ENCODE measurements around the gene PRKCQ.

Gene PRKCQ

GRCh38 chr10:6395606-6396005 is 184.5 kb downstream of the PRKCQ start:
- Histone ChIP-seq H2AFZ (ENCODE audit: low read depth) (no peak overlapping the region), H3K27me3 (ENCODE audit: insufficient read depth, low read depth) (no peaks in the 10 kb centered on the region), H3K4me1 (ENCODE audit: low read depth, poor library complexity, severe bottlenecking) (no peaks in the 10 kb centered on the region), H3K27ac (no peak overlapping the region), H3K4me2 (no peak overlapping the region), H3K79me2 (ENCODE audit: insufficient read depth, low read depth) (no peaks in the 10 kb centered on the region), H3K36me3 (ENCODE audit: insufficient read depth) (no peaks in the 10 kb centered on the region), H3K9ac (no peak overlapping the region), H4K20me1 (ENCODE audit: insufficient read depth) (no peaks in the 10 kb centered on the region), H3K4me3 (IDR thresholded peaks at IDR 0.05; ENCODE audit: insufficient read depth, low read depth, low read length) (no peak overlapping the region)
- no peak for TF ChIP-seq CTCF (conservative IDR thresholded peaks at IDR 0.05; ENCODE audit: low read depth, low read length)

- no peaks in the 10 kb centered on the region for H3K79me2 ChIP-seq (ENCODE audit: insufficient read depth, low read depth)
- no peaks in the 10 kb centered on the region for H4K20me1 ChIP-seq (ENCODE audit: insufficient read depth)
- no peak for TF ChIP-seq CTCF (conservative IDR thresholded peaks at IDR 0.05; ENCODE audit: low read depth, low read length)
These were observed 186.0 kb downstream of the PRKCQ start for GRCh38 chr10:6394084-6394483.

GRCh38 chr10:6393168-6393567 is 186.9 kb downstream of the PRKCQ start:
- no peak for TF ChIP-seq CTCF (conservative IDR thresholded peaks at IDR 0.05; ENCODE audit: low read depth, low read length)
- H3K4me2 ChIP-seq = no peak overlapping the region
- no peak overlapping the region for H2AFZ ChIP-seq (ENCODE audit: low read depth)
- H3K4me1 ChIP-seq (ENCODE audit: low read depth, poor library complexity, severe bottlenecking) = no peaks in the 10 kb centered on the region
- no peaks in the 10 kb centered on the region for H4K20me1 ChIP-seq (ENCODE audit: insufficient read depth)
- no peaks in the 10 kb centered on the region for H3K79me2 ChIP-seq (ENCODE audit: insufficient read depth, low read depth)
- H3K27ac ChIP-seq = no peak overlapping the region
- no peak overlapping the region for H3K4me3 ChIP-seq (IDR thresholded peaks at IDR 0.05; ENCODE audit: insufficient read depth, low read depth, low read length)
- H3K36me3 ChIP-seq (ENCODE audit: insufficient read depth) = no peaks in the 10 kb centered on the region
- H3K9ac ChIP-seq = no peak overlapping the region
- no peaks in the 10 kb centered on the region for H3K27me3 ChIP-seq (ENCODE audit: insufficient read depth, low read depth)

More at GRCh38 chr10:6394084-6394483, 186.0 kb downstream of the PRKCQ start:
- no peaks in the 10 kb centered on the region for H3K4me1 ChIP-seq (ENCODE audit: low read depth, poor library complexity, severe bottlenecking)
- H3K4me2 ChIP-seq = no peak overlapping the region
- no peak overlapping the region for H3K4me3 ChIP-seq (IDR thresholded peaks at IDR 0.05; ENCODE audit: insufficient read depth, low read depth, low read length)
- H3K27ac ChIP-seq = no peak overlapping the region
- no peaks in the 10 kb centered on the region for H3K36me3 ChIP-seq (ENCODE audit: insufficient read depth)
- no peak overlapping the region for H2AFZ ChIP-seq (ENCODE audit: low read depth)
- H3K9ac ChIP-seq = no peak overlapping the region
- no peaks in the 10 kb centered on the region for H3K27me3 ChIP-seq (ENCODE audit: insufficient read depth, low read depth)

GRCh38 chr10:6390213-6390845 is 189.7 kb downstream of the PRKCQ start:
- no peaks in the 10 kb centered on the region for H3K4me1 ChIP-seq (ENCODE audit: low read depth, poor library complexity, severe bottlenecking)
- H3K9ac ChIP-seq = no peak overlapping the region
- H4K20me1 ChIP-seq (ENCODE audit: insufficient read depth) = no peaks in the 10 kb centered on the region
- H3K4me3 ChIP-seq (IDR thresholded peaks at IDR 0.05; ENCODE audit: insufficient read depth, low read depth, low read length) = no peak overlapping the region
- no peak overlapping the region for H2AFZ ChIP-seq (ENCODE audit: low read depth)
- no peak for TF ChIP-seq CTCF (conservative IDR thresholded peaks at IDR 0.05; ENCODE audit: low read depth, low read length)
- no peaks in the 10 kb centered on the region for H3K79me2 ChIP-seq (ENCODE audit: insufficient read depth, low read depth)
- H3K36me3 ChIP-seq (ENCODE audit: insufficient read depth) = no peaks in the 10 kb centered on the region
- no peak overlapping the region for H3K4me2 ChIP-seq
- no peak overlapping the region for H3K27ac ChIP-seq
- H3K27me3 ChIP-seq (ENCODE audit: insufficient read depth, low read depth) = no peaks in the 10 kb centered on the region
